ENCODE measurements around the gene ZMYND15.

- TF ChIP-seq CTCF (IDR thresholded peaks at IDR 0.05; ENCODE audit: extremely low read depth in 1 of 2, insufficient read depth in 1 of 2, low read depth in 1 of 2, low read length in 2 of 2) (no peak), FOS (IDR thresholded peaks at IDR 0.05; ENCODE audit: borderline replicate concordance, insufficient read depth, low read length) (no peak), MAX (IDR thresholded peaks at IDR 0.05; ENCODE audit: insufficient read depth, insufficient read length) (no peak)
Observed at GRCh38 chr17:4733073-4733531, 6.5 kb upstream of the ZMYND15 start.
